SW 1271 (cell line): ENCODE results near the gene C21orf58.

Experiments used
- DNase-seq, 2 experiments: peaks; one replicate each; lab custom pipeline; 2025; lab: John Stamatoyannopoulos, UW

Gene C21orf58

GRCh38 chr21:46295996-46296752 lies 27.5 kb downstream of the C21orf58 start:
- no peak for DNase-seq

DNA sequence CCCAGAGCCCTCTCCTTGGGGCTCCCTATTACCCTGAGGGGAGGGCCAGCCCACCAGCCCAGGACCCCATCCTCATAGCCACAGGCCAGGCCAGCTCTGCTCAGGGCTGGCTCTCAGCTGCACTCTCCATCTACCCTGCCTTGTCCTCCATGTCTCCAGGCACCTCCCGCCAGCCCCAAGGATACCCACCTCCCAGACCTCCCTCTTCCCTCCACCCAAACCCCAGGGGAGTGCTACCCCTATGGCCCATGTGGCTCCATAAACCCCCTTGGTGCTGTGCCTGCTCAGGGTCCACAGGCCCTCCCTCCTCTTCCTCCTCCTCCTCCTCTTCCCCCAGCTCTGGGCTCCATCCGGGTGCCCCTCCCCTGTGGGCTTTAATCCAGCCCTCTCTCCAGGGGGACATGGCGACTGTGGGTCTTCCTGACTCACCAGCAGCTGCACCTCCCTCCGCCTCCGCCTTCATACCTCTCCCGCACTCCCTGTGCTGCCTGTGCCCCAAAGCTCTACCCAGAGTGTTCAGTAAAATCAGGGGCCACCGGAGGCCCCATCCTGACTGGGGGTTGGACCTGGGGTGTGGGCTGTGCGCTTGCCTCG lies 28.4 kb downstream of the C21orf58 start:
- DNase-seq: no peak

DNA sequence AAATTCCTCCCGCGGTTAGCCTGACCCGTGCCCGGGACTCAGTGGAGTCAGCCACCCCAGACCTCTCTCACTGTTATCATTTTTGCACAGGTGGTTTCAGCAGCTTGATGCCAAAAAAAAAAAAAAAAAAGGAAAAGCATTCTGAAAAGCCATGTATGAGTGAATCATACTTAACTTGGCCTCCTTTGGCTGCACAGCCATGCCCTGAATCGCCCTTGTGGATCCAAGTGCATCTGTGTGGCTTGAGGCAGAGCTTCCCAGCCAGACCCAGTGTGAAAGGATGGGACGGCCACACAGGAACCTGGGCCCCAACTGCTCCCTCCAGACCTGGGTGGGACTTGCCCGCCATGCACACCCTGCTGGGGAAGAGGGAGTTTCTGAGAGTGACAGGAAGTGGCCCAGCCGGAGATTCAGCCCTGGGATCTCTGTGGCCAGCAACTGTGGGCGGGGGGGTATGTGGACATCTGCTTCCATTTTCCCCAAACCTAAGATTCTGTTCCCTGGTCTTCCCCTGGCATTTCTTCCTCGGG lies 29.0 kb downstream of the C21orf58 start:
- peak in 1 of 2 experiments; percentile 15 for DNase-seq

DNA sequence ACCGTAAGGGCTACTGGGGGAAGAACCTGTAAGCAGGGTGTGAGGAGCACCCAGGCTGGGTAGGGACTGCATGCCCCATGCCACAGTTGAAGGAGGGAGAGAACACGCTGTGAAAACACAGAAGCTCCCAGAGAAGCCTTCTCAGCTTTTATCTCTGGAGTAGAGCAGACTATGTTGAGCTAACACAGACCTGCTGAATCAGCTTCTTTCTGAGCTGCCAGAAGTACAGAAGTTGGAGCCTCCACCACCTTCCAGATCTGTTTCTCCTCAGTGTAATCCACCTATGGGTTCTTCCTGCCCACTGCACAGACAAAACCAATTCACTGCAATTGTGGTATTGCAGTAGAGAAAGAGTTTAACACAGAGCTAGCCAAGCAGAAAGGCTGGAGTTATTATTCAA lies 32.1 kb downstream of the C21orf58 start:
- no peak for DNase-seq

- DNase-seq: no peak
Measured at GRCh38 chr21:46289655-46290179, 34.0 kb downstream of the C21orf58 start.

DNA sequence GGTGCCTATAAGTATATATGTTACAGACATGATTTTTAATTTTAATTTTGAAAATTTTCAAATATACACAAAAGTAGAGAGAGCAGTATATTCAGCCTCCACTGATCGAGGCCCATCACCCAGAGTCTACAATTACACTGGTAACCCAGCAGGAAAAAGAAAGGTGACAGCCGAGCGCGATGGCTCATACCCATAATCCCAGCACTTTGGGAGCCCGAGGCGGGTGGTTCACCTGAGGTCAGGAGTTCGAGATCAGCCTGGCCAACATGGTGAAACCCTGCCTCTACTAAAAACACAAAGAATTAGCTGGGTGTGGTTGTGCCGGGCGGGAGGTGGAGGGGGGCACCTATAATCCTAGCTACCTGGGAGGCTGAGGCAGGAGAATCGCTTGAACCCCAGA lies 36.1 kb downstream of the C21orf58 start:
- DNase-seq: no peak

DNA sequence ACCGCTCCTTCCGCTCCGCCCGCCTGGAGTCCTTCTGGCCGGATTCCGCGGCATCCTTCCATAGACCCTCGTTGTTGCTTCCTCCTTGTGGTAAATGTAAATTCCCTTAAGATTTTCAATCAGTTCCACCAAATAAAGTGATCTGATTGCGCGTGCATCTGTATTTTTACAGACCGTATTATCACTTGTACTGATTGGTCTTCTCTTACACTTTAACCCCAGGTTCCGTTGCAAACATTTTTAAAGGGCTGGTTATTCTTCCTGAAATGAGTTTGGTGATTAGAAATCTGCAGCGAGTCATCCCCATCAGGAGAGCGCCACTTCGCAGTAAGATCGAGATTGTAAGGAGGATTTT lies 37.0 kb downstream of the C21orf58 start:
- DNase-seq: no peak

- peak; percentile 55 to 83 for DNase-seq
Measured at GRCh38 chr21:46285761-46286647, 37.7 kb downstream of the C21orf58 start, which contains the start of gene YBEY. Gene YBEY, plus strand, starts transcription at chr21:46286342. Its CDS starts 572 bp downstream, at chr21:46286914.

DNA sequence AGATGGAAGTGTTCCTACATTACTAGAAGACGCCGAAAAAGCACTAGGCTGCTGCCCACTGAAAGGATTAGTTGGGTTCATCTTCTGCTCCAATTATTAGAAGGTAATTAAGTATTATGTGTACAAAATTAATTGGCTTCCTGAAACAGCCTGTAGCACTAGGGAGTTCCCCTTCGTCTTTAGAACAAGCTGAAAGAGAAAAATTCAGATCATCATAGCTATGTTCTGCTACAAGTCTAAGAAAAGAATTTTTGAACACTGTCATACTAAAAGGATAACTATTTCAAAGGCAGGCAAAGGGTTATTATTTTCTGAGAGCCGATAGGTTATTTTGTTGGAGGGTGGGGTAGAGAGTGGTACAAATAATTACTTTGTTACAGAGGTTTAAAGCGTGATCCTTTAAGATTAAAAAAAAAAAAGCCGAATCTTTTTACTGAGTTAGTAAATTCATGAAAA lies 38.4 kb downstream of the C21orf58 start, which contains the start of gene MCM3AP:
Gene MCM3AP (minus strand): TSS at position 406 of the 456 bp plus-strand sequence. CDS start 325 bp downstream, at position 81.
- DNase-seq: no peak

DNA sequence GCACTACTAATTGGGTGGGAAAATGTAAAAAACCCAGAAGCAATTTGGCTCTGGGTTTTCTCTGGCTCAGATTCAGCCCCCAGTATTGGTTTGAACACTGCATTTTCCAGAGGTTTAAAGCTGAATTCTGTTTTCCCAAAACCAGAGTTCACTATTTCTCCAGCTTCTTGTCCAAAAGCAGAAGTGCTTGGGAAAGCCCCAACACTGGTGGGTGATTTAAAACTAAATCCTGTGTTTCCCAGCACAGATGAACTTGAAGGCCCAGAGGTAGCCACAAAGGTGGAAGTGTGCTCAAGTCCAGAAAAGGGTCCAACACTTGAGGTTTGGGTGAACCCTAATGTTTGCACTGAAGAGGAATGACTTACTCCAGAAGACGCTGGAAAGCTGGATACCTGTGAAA lies 38.9 kb downstream of the C21orf58 start:
- DNase-seq: no peak

DNA sequence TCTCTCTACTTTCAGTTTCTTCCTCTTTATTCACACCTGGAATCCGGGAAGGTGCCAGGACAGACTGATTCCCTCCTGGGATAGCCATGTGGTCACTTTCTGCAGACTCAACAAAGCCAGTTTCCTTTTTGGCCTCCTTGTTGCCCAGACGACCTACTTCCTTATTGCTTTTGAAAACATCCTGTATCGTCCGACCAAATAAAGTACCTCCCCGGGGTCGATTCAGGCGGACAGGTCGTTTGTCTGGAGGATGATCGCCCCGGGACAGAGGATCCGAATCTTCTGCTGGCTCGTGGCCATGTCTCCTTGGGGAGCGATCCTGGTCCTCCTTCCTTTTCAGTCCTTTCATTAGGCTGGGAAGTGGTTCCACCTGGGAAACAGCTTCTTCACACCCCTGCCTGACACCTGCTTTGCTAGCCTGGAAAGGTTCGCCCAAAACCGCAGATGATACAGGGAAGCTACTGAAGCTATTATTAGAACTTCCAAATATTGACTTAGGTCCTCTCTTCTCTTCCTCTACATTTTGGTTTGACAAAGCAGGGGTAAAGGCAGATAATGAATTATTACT lies 39.5 kb downstream of the C21orf58 start:
- no peak for DNase-seq

DNA sequence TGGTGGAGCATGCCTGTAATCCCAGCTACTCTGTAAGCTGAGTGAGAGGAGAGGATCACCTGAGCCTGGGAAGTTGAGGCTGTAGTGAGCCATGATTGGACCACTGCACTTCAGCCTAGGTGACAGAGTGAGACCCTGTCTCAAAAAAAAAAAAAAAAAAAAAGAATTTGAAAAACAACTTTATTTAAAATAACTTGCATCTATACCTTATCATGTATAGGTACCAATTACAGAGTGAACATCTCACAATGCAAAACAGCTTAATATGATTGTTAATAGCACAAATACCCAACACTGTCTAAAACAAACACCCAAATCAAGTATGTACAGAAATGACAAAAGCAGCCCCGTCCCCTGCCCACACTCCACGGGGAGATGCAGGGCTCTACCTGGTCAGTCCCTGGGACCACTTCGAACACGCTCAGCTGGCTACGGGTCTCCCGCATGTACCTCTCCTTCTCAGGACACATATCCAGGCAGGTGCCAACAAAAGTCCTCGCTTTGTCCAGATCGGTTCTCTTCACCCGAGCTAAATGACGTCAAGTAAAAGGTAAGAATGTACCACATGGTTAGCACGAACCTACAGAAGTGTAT lies 48.8 kb downstream of the C21orf58 start:
- DNase-seq: no peak

DNA sequence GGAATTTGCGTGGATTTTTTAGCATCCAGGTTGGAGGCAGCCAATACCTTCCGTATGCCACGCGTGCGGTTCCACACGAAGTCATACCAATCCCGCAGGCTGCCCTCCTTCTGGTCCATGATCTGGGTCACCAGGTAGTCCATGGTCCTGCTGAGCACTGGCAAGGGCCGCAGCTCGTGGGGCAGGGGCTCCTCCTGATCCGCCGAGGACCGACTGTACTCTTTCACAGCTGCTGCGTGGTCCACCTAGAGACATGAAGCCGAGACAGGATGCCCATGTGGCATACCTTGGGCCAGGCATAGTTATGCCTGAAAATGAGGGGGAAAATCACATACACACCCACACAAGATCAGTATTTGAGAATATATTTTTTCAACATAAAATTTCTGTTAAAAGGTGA lies 50.3 kb downstream of the C21orf58 start:
- no peak for DNase-seq

- no peak for DNase-seq
Measured at GRCh38 chr21:46269466-46269865, 54.2 kb downstream of the C21orf58 start.

DNA sequence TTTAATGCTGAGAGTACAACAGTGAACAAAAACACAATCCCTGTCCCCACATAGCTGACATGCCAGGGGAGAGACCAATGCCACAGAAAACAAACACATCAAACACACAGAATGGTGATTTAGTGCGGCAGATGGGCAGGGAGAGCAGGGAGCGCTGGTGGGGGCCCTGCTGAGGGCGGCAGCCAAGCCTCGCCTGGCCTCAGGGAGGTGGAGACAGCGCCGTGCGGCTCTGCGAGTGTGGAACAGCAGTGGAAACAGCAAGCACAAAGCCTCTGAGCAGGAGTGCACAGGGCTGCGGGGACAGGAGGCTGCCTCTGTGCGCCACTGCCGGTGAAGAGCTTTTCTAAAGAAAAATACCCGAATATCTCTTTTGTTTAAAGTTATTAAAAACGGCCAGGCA lies 55.3 kb downstream of the C21orf58 start:
- no peak for DNase-seq

DNA sequence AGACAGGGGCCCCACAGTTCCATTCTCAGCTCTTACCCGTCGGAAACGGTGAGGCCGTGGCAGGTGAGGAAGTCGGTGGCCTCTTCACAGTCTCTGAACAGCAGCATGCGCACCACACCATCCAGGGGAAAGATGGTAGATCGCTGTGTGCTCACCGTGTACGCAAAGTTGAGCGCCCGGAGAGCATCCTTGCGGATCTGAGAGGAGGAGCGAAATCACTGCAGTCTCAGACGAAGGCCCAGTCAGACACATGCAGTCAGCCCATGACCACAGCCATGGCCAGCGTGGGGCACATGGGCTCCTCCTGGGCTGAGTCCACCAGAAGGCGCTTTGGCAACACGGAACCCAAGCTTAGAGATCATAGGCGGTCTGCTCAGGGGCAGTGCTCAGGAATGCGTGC lies 56.7 kb downstream of the C21orf58 start:
- DNase-seq: no peak

GRCh38 chr21:46265736-46266525 lies 57.7 kb downstream of the C21orf58 start:
- no peak for DNase-seq

GRCh38 chr21:46264690-46265144 lies 59.0 kb downstream of the C21orf58 start:
- no peak for DNase-seq

DNA sequence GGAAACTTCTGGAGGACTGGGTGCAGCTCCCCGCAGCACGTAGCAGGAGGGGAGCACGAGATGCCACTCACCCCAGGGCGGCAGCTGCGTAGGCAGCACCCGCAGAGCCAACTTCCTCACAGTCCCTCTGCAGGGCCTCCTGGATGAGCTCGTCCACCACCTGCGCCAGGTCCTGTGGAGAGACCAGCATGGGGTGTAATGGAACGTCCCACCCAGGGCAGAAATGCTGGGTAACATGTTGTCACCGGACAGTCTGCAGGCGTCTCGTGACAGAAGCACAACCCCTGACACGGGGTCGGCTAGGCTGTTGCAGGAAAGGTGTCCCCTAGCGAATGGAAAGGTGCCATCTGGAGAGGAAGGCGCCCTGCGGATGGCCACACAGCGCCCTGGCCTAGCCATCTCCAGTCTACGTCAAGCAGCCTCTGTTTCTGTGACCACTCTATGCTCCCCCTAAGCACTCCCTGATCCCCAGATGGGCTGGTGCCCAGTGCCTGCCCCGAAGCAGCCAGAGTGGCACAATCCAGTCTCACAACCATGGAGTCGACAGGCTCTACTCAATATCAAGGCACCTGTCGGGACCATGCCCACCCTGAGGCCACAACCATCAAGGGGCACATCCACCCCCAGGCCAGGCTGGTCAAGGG lies 59.5 kb downstream of the C21orf58 start:
- no peak for DNase-seq

DNA sequence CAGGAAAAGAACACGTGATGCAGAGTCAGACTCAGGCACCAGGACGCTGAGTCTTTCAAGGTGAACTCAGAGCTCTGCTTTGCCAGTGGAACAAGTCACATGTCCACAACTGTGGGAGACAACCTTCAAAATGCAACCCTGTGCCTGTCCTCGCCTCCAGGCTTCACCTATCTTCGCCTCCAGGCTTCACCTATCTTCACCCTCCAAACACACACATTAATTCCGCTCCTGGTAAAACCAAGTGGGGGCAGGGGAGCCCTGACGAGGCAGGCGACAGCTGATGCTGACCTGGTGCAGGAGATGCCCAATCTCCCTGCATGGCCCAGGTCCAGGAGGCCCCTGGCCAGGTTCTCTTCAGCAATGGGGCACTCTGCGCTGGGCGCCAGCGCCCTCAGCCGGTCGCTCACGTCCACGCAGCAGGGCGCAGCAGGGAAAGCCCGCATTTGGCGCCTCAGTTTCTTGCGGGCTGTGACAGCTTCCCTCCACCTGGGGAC lies 67.1 kb downstream of the C21orf58 start:
- no peak for DNase-seq
